NCI-H345 (cell line): ENCODE data around the gene POLR2H.
"Not testable (repeated sequence)": the region's sequence is repeated elsewhere in the genome, so short reads cannot be mapped to it uniquely, and the experiment has no call there.

Experiments
- DNase-seq: peaks from one replicate; lab custom pipeline; 2025; lab: John Stamatoyannopoulos, UW

Gene POLR2H

GRCh38 chr3:184335661-184336546 lies 25.6 kb upstream of the POLR2H start:
- DNase-seq = peak; percentile 89

- peak; percentile 68 for DNase-seq
Measured at GRCh38 chr3:184336547-184337398, 24.7 kb upstream of the POLR2H start.

- peak; percentile 25 for DNase-seq
Measured at GRCh38 chr3:184337399-184337714, 24.2 kb upstream of the POLR2H start, which contains the start of gene FAM131A. TSS of gene FAM131A (plus strand) at chr3:184337600. CDS start at chr3:184337631, 31 bp downstream.

GRCh38 chr3:184337981-184338380 lies 23.5 kb upstream of the POLR2H start:
- DNase-seq = no peak

GRCh38 chr3:184338511-184338945 lies 23.0 kb upstream of the POLR2H start:
- peak; percentile 98 for DNase-seq

GRCh38 chr3:184339001-184339400 lies 22.5 kb upstream of the POLR2H start:
- peak; percentile 73 for DNase-seq

GRCh38 chr3:184339451-184340135 lies 21.9 kb upstream of the POLR2H start:
- not testable (repeated sequence) for DNase-seq

- no peak for DNase-seq
Measured at GRCh38 chr3:184341925-184342324, 19.6 kb upstream of the POLR2H start.

- no peak for DNase-seq
Measured at GRCh38 chr3:184343200-184343876, 18.2 kb upstream of the POLR2H start.

- no peak for DNase-seq
Measured at GRCh38 chr3:184344579-184345316, 16.8 kb upstream of the POLR2H start.

- peak; percentile 79 for DNase-seq
Measured at GRCh38 chr3:184345317-184346144, 16.0 kb upstream of the POLR2H start.

GRCh38 chr3:184346480-184347190 lies 14.9 kb upstream of the POLR2H start:
- no peak for DNase-seq

- DNase-seq = no peak
Measured at GRCh38 chr3:184347321-184348056, 14.0 kb upstream of the POLR2H start.

GRCh38 chr3:184348057-184348382 lies 13.5 kb upstream of the POLR2H start:
- no peak for DNase-seq

- DNase-seq = no peak
Measured at GRCh38 chr3:184349563-184350470, 11.7 kb upstream of the POLR2H start.

GRCh38 chr3:184350618-184351017 lies 10.9 kb upstream of the POLR2H start:
- DNase-seq = no peak

- DNase-seq = no peak
Measured at GRCh38 chr3:184351511-184352148, 9.9 kb upstream of the POLR2H start.
